HuH-7 (cell line): Measurements from ENCODE around the gene NF2.

Source experiments
- DNase-seq: peaks from one replicate; pipeline ENCODE4 v3.0.0; 2011; ENCODE audit warnings: low spot score

NF2 gene

GRCh38 chr22:29668673-29669072, 65.2 kb downstream of the NF2 start:
- no peak for DNase-seq

- no peak for DNase-seq
Measured at GRCh38 chr22:29670626-29671025, 67.2 kb downstream of the NF2 start.

DNA sequence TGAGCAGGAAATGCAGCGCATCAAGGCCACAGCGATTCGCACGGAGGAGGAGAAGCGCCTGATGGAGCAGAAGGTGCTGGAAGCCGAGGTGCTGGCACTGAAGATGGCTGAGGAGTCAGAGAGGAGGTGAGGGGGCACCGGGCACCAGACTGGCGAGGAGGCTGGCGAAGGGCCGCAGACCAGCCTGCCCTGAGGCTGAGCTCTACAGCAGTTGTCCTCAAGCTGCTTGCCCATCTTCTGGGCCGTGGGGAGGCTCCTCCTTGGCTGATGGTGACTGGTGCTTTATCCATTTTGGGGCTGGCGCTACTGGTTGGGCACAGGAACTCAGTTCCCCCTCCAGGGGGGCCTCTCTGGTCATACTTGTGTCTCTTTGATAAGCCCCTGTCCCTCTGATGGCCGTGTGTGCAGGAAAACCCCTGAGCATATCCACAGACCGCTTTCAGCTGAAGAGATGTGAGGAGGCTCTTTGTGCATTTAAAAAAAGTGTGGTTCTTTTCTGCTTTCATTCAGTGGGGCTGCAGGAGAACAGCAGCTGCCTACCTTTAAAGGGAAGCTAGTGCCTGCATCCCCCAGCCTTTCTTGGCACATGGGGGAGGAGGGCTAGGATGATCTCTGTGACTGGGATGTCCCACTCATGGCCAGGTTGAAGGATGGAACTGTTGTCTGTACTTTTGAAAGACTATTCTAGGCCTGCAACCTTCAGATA, 70.1 kb downstream of the NF2 start:
- no peak for DNase-seq

GRCh38 chr22:29674121-29674520, 70.7 kb downstream of the NF2 start:
- no peak for DNase-seq

DNA sequence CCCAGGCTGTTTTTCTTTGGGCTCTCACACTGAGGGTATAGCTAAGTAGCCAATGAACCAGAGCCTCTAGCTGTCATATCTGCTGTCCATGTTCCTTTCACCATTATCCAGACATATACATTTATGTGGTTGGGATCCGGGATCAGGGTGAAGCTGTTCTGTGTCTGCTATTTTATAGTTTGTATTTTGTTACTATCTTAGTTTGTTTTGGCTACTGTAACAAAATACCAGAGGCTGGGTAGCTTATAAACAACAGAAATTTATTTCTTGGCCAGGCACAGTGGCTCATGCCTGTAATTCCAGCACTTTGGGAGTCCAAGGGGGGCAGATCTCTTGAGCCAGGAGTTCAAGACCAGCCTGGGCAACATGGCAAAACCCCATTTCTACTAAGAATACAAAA, 75.9 kb downstream of the NF2 start:
- no peak for DNase-seq

- no peak for DNase-seq
Measured at GRCh38 chr22:29683536-29683935, 80.1 kb downstream of the NF2 start.

DNA sequence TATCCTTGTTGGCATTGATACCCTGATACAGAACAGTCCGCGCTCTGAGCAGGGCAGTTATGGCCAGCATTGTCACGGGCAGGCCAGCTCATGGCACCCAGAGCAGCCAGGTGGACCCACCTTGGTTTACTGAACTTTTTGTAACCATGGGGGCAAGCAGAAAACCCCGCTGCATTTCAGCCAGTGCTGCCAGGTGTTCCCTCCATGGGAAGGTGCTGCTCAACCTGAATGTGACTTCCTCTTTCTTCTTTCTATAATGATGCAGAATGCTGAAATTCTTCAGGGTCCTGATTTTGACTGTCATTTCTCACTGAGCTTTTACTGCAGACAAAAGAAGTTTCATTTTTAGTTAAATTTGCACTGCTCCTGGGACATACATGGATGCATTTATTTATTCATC, 80.8 kb downstream of the NF2 start:
- no peak for DNase-seq

DNA sequence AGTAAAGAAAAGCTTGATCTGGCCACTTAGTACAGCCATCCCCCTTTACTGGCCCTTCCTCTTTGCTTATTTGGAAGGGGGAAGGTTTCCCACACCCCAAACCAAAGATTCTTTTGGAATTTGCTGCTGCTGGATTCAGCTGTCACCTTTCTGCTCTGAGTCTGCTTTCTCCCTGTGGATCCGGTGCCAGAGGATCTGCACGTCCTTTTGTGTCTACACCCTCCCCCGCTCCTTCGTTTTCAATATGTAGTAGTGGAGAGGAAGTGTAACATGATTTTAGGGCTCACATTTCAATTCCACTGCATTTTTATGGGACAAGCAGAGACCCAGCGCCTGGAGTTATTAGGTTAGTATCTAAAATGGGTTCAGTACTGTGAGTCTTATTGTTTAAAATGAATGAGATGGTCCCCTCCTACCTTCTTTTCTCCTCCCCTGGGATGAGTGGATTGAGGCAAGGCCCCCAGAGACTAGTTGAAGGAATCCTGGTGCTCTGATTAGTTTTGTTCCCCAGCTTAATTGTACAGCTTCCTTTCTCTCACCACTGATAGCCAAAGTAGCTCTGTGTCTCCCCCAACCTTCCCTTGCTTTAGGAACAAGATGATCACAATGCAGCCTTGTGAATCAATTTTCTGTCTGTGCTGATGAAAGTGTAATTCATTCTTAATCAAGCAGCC, 85.9 kb downstream of the NF2 start:
- no peak for DNase-seq

DNA sequence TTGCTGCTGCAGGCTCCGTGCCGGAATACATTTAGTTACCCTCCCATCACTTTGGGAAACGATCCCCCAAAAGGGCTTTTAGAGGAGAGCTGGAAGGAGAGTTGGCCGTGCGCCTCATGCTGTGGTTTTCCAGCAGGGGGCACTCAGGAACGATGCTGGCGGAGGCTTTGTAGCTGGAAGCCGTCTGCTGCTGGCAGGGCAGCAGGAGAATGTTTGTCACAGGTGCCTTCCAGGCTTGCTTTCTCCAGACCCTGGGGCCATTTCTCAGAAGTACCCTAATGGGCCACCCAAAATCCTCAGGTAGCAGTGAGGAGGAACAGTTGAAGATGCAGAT, 86.4 kb downstream of the NF2 start:
- peak; percentile 94 for DNase-seq

DNA sequence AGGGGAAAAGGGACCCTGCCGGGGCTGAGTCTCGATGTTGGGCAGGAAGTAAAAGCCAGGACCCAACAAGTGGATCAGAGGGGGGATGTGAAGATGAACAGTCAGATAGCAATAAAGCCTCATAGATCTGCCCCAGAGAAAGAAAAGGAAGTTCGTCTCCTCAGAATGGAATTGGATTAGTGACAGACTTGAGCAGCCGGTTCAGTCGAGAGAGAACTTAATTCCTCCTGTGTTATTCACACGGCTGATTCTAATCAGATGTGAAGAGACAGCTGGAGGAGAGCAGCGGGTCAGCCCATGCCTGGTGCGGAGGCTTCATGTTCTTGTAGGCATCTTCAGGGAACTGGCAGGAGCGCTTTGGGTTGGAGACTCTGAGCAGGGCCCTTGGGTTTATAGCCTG, 87.0 kb downstream of the NF2 start:
- no peak for DNase-seq

DNA sequence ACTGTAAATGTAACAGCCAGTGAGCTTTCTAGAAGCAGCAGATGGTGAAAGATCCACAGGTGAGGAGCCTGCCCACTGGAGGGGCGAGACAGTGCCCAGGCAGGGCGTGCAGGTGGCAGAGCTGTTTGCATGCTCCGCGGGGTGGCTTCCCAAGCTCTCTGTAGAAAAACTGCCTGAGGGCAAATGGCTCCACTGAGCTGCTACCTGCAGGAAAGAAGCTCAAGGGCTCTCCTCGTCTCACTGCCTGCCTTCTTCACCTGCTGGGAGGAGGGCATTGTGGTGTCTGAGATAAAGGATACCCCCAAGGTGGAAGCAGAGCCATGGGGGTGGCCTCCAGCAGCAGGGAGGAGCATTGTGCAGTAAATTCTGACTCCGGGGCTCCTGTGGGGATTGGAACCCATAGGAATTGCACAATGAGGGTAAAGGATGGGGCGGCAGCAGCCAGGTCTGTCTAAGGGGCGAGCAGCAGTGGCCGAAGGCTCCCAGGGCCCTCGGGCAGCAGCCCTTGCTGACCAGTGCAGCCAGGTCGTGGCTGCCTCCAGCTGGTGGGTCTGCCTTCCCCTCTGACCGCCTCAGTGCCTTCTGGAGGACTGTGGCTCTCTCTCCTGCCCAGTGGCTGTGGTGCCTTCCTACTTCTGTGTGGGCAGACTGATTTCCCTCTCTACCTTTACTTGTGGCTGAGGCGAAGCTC, 88.3 kb downstream of the NF2 start:
- no peak for DNase-seq

DNA sequence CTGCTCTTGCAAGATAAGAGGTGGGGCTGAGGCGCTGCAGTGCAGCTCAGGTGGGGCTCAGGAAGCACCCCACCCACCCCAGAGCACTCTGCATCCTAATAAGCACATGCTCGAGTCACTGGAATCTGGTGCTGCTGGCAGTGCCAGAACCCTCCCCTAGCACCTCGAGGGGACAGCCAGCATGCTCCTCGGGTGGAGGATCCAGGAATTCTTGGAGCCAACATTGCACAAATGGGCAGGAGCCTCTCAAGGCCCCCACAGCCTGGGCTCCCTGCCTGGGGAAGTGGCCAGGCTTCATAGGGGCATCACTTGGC, 88.9 kb downstream of the NF2 start:
- no peak for DNase-seq

DNA sequence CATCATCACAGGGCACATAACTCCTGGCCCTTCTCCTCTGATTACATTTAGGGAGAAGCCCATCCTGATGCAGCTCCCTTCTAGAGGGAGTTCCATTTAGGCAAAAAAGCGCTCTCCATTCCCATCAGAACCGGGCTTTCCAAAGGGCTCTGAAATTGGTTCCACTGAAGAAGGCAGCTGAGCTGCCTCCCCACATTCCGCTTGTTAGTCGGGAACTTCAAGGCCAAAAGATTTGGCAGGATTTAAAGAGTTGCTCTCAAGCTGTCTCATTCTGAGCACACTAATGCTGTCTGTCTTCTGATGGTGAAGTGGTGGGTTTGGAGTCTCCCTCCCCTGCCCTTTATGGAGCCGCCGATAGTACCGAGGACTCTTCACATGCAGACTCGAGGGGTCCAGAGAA, 89.7 kb downstream of the NF2 start:
- DNase-seq = no peak

- DNase-seq = no peak
Measured at GRCh38 chr22:29693671-29694070, 90.2 kb downstream of the NF2 start.

DNA sequence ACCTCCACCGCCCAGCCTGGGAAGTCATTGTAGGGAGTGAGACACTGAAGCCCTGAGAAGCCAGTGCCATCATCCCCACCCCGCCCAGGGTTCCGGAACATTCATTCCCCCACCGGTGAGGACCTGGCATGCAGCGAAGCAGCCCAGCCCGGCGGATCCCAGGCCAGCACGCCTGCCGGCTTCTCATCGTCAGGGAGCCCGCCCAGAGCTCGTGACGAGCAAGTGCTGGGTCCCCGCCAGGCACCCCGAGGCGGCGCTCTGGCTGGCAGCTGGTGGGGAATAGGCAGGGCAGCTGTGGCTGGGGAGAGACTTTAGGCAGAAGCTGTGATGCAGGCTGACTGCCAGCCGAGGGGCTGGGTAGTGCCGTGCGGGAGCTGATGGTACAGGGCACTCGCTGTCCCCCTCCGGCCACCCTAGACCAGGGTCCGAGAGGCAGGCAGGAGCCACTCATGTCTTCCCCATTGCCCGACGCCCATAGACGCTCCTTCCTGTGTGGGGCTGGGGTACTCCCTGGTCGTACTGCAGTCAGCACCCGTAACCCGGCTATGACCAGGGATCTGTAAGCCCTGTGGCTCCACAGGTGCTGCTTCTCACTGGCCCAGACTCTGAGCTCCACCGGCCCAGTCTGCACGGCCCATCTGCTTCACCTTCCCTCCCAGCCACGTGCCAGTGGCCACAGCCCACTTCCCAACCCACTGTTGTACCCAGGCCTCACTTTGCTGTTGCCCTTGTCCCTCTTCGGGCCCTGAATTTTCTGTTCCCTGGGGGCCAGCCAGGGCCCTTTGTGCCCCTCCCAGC, 91.9 kb downstream of the NF2 start:
- no peak for DNase-seq

GRCh38 chr22:29697853-29698598, 94.6 kb downstream of the NF2 start:
- no peak for DNase-seq

- DNase-seq = no peak
Measured at GRCh38 chr22:29700206-29700899, 96.9 kb downstream of the NF2 start.

DNA sequence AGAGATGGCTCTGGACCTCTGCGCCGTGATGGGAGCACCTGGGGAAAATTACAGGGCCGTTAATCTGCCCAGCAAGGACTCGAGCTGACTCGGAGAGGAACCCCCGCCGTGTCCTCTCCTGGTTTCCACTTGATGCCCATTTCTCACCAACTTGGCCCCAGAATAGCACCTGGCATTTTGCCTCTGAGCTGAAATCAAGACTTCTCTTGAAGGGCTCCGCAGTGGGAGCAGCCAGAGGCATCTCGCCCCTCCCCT, 97.4 kb downstream of the NF2 start:
- DNase-seq = no peak

DNA sequence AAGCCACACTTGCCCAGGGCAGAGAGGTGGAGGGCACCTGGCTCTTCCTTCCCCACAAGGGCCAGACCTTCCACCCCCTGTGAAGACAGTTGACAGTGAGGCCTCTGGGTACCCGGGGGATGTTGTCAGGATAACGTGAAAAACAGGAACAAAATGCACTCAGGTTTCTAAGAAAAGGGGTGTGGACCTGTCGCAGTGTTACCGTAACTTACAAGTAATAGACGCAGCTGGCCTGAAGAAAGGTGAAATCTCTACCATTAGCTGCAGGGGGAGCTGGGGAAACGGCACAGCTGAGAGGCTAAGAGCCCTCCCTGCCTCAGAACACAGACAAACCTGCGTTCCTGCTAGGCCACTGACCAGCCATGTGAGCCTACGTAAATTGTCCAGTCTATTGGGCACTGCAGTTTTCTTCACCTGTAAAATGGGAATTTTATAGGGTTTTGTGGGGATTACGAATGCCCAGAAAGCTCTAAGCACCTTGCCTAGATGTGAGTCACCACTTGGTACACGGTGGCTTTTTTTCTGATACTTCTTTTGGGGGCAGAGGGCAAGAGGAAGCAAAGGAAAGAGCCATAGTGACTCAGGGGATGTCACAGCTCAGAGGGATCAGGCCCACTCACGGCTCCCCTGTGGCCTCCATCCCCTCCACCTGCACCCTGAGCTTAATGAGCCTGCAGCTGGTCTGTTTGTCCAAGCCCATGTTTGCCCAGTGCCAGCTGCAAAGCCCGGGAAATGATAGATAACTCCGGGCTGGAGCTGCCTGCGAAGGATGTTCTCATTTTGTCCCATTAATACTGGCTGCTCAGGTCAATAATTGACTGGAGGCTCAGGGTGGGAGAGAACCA, 97.9 kb downstream of the NF2 start:
- DNase-seq = no peak

DNA sequence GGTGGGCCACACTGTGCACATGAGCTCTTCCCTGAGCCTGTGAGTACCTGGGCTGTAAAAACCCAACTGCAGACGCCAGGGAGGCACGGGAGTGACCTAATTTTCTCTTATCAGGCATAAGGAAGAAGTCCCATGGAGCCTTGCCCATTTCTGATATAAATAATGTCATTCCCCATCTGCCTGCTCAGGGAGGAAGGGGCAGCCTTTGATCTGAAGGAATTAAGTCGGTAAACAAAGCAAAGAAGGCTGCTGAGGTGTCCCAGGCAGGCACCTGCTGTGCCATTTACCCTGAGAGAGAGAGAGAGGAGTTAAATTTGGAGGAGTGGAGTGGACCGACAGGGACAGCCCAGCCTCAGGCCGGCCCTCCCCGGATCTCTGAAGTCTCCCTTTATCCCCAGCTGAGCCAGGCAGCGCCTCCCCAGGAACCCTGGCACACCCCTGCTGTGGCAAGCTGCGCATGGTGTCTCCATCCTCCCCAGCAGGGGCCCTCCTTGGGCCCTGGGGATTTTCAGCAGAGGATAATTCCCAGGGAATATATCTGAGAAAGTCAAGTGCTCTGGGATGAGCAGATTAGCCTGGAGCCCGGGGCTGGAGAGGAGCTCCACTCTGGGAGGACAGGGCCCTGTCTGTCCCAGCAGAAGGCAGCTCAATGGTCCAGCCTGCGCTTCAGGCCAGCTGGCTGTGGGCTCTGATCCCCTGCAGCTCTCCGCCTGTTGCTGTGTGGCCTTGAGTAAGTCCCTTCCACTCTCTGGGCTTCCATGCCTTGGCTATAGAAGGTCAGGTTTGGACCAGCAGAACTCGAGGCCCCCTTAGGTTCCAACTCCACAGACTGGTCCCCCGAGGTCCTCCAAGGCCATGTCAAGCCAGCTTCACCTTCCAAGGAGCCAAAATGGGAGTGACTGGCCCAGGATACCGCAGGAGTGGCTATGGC, 98.8 kb downstream of the NF2 start:
- no peak for DNase-seq
